ENCODE measurements around the gene UBP1.

Gene UBP1

DNA sequence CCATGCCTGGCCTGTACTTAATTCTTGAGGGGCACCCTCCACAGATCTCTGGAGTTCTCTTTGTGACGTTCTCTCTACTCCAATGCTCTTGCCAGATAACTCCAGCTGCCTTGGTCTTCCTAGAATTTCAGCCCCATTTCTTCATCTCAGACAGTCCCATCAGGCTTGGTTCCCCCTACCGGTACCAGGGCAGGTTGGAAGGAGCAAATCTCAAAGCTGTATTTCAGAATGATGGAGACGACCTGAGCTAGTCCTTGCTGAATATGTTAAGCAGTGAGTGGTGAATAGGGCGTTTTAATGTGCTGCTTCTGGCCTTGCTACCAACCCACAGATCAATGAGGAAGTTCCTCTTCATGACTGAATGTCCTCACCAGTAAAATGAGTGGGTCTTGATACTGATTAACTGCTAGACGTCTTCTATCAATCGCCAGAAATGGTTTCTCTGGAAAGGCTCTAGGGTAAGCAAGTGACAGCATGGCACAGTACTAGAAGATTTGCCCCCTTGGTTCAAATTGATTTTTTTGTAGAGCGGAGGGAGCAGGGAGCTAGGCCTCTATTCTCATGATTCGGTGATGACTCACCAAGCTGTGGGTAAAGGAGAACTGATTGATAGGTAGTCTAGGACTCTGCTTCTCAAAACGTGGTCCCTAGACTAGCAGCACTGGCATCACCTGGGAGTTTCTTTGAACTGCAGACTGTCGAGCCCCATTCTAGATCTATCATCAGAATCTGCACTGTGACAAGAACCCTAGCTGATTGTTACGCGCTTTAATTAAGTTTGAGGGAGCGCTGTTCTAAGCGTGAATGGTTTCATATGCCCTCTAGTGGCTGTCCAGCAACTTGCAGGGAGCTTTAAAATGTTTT is 67.8 kb downstream of the UBP1 start:
- TF ChIP-seq, protein P1, sequence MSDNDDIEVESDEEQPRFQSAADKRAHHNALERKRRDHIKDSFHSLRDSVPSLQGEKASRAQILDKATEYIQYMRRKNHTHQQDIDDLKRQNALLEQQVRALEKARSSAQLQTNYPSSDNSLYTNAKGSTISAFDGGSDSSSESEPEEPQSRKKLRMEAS (IDR thresholded peaks at IDR 0.05) = no peak
- TF ChIP-seq RAD21 (IDR thresholded peaks at IDR 0.05; ENCODE audit: low read depth) (peak; percentile 87), TEAD4 (IDR thresholded peaks at IDR 0.05) (no peak), EP300 (IDR thresholded peaks at IDR 0.05; ENCODE audit: borderline replicate concordance) (no peak)

GRCh38 chr3:33364531-33365128 is 75.6 kb downstream of the UBP1 start:
- TF ChIP-seq EP300 (IDR thresholded peaks at IDR 0.05; ENCODE audit: borderline replicate concordance) (no peak), NFIC (IDR thresholded peaks at IDR 0.05) (no peak), YY1 (IDR thresholded peaks at IDR 0.05; ENCODE audit: low read depth) (no peak), RAD21 (IDR thresholded peaks at IDR 0.05; ENCODE audit: low read depth) (no peak), FOXM1 (IDR thresholded peaks at IDR 0.05; ENCODE audit: borderline replicate concordance, low read depth) (no peak)

GRCh38 chr3:33364060-33364459 is 76.1 kb downstream of the UBP1 start:
- TF ChIP-seq RAD21 (IDR thresholded peaks at IDR 0.05; ENCODE audit: low read depth) = no peak
- TF ChIP-seq EGR1 (IDR thresholded peaks at IDR 0.05) = no peak
- no peak for TF ChIP-seq TAF1 (IDR thresholded peaks at IDR 0.05; ENCODE audit: low read depth)
- TF ChIP-seq NFIC (IDR thresholded peaks at IDR 0.05) = no peak
- no peak for TF ChIP-seq TCF12 (IDR thresholded peaks at IDR 0.05; ENCODE audit: low read depth)
- no peak for TF ChIP-seq CEBPB (IDR thresholded peaks at IDR 0.05)
- no peak for TF ChIP-seq ZBTB7A (IDR thresholded peaks at IDR 0.05; ENCODE audit: low read depth)
- TF ChIP-seq EP300 (IDR thresholded peaks at IDR 0.05; ENCODE audit: borderline replicate concordance) = no peak
- no peak for TF ChIP-seq TEAD4 (IDR thresholded peaks at IDR 0.05)
- TF ChIP-seq FOXM1 (IDR thresholded peaks at IDR 0.05; ENCODE audit: borderline replicate concordance, low read depth) = no peak
- TF ChIP-seq, protein P1 (IDR thresholded peaks at IDR 0.05) = no peak
- no peak for TF ChIP-seq USF1 (IDR thresholded peaks at IDR 0.05)
- TF ChIP-seq CREB1 (IDR thresholded peaks at IDR 0.05; ENCODE audit: low read depth) = no peak
- TF ChIP-seq YY1 (IDR thresholded peaks at IDR 0.05; ENCODE audit: low read depth) = no peak
- TF ChIP-seq, protein P2, sequence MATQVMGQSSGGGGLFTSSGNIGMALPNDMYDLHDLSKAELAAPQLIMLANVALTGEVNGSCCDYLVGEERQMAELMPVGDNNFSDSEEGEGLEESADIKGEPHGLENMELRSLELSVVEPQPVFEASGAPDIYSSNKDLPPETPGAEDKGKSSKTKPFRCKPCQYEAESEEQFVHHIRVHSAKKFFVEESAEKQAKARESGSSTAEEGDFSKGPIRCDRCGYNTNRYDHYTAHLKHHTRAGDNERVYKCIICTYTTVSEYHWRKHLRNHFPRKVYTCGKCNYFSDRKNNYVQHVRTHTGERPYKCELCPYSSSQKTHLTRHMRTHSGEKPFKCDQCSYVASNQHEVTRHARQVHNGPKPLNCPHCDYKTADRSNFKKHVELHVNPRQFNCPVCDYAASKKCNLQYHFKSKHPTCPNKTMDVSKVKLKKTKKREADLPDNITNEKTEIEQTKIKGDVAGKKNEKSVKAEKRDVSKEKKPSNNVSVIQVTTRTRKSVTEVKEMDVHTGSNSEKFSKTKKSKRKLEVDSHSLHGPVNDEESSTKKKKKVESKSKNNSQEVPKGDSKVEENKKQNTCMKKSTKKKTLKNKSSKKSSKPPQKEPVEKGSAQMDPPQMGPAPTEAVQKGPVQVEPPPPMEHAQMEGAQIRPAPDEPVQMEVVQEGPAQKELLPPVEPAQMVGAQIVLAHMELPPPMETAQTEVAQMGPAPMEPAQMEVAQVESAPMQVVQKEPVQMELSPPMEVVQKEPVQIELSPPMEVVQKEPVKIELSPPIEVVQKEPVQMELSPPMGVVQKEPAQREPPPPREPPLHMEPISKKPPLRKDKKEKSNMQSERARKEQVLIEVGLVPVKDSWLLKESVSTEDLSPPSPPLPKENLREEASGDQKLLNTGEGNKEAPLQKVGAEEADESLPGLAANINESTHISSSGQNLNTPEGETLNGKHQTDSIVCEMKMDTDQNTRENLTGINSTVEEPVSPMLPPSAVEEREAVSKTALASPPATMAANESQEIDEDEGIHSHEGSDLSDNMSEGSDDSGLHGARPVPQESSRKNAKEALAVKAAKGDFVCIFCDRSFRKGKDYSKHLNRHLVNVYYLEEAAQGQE (IDR thresholded peaks at IDR 0.05; ENCODE audit: low read depth) = no peak

DNA sequence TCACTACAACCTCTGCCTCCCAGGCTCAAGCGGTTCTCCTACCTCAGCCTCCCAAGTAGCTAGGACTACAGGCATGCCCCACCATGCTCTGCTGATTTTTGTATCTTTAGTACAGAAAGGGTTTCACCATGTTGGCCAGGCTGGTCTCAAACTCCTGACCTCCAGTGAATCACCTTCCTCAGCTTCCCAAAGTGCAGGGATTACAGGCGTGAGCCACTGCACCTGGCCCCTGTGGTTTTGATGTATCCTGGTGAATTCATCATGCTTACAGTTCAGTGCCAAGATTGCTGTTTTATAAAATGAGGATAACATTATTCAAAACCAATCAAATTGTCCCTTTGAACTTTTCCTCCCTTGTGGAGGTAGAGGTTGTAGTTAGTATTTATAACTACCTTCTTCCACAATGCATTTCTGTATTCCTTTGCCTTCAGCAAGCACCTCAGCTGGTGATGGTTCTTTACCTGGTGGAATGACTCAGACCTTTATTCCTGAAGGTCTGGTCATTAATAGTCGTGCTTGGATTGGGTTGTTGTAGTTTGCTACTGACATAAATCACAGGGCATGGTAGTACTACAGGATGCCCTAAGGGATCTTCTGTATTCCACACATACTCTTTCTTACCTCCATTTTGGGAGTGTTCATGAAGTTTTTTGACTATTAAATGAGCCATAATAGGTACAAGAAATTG is 76.9 kb downstream of the UBP1 start:
- TF ChIP-seq CREB1 (IDR thresholded peaks at IDR 0.05; ENCODE audit: low read depth) (no peak), TEAD4 (IDR thresholded peaks at IDR 0.05) (no peak)

DNA sequence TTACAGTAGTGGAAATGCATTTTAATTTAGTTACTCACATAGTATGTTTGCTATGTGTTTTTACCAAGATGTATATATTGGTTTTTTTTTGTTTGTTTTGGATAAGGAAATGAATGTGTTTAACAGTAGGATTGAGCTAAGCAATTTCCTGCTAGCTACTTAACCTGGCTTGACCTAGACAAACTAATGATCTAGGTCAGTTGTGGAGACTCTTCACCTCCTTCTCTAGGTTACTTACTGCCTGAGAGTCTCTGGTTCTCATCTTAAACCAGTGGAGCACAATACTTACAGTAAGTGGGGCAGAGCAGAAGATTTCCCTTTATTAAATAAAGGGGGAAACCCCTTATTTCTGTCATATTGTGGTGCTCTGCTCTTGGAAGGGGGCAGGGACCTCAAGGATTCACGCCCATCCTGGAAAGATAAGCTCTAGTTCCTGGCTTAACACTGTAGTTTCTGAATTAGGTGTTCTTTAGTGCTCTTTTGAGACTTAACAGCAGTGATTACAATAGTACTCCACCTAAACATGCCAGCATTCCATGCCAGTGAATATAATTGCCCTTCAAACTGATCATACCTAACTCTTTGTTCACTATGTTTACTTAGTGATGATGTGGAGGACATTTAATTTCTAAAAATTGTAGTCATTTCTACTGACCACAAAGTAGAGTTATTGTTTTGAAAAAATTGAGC is 79.9 kb downstream of the UBP1 start:
- no peak for TF ChIP-seq USF1 (IDR thresholded peaks at IDR 0.05)
- no peak for TF ChIP-seq TAF1 (IDR thresholded peaks at IDR 0.05; ENCODE audit: low read depth)
- TF ChIP-seq YY1 (IDR thresholded peaks at IDR 0.05; ENCODE audit: low read depth) = no peak
- TF ChIP-seq ZBTB7A (IDR thresholded peaks at IDR 0.05; ENCODE audit: low read depth) = no peak
- peak; percentile 41 for TF ChIP-seq TEAD4 (IDR thresholded peaks at IDR 0.05)
- no peak for TF ChIP-seq NFIC (IDR thresholded peaks at IDR 0.05)
- TF ChIP-seq CREB1 (IDR thresholded peaks at IDR 0.05; ENCODE audit: low read depth) = no peak

DNA sequence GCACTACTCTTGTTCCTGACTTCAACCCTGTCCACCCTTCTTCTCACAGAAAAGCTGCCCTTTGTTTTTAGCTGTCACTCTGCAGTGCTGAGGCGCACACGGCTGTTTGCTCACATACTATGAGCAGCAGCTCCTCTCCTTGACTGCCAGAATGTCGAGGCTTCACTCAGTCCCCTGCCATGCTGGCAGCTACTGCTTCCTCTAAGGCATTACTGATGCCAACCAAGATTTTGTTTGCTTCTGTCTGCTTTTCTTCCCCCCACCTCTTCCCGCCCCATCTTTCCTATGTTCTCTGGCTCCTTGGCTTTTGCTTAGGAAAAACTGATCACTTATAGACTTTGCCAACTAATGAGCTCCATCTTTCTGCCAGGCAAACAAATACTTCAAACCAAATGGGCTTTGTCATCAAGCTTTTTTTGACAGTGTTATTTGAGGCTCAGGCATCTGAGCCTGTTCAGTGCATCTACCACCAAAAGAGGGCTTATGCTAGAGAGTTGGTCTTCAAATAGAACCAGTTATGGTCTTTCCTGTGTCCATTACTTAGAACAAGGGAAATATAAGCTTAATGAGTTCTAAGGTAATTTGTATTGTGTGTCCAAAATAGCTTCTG is 81.9 kb downstream of the UBP1 start:
- no peak for TF ChIP-seq TEAD4 (IDR thresholded peaks at IDR 0.05)
- TF ChIP-seq, protein P1 (IDR thresholded peaks at IDR 0.05) = no peak
- TF ChIP-seq EGR1 (IDR thresholded peaks at IDR 0.05) = no peak
- TF ChIP-seq YY1 (IDR thresholded peaks at IDR 0.05; ENCODE audit: low read depth) = no peak
- TF ChIP-seq, protein P2 (IDR thresholded peaks at IDR 0.05; ENCODE audit: low read depth) = no peak
- no peak for TF ChIP-seq USF1 (IDR thresholded peaks at IDR 0.05)
- TF ChIP-seq TAF1 (IDR thresholded peaks at IDR 0.05; ENCODE audit: low read depth) = no peak
- TF ChIP-seq CREB1 (IDR thresholded peaks at IDR 0.05; ENCODE audit: low read depth) = no peak
- no peak for TF ChIP-seq ZBTB7A (IDR thresholded peaks at IDR 0.05; ENCODE audit: low read depth)
- no peak for TF ChIP-seq FOXM1 (IDR thresholded peaks at IDR 0.05; ENCODE audit: borderline replicate concordance, low read depth)
- TF ChIP-seq RAD21 (IDR thresholded peaks at IDR 0.05; ENCODE audit: low read depth) = no peak

All from Ishikawa (cell line).